GM12801 (cell line): ENCODE results near the gene SERPINA5.

Experiments used
- CTCF ChIP-seq: IDR thresholded peaks from one replicate; pipeline ENCODE4 v1.5.1; 2011; ENCODE audit warnings: control low read depth; ENCODE audit not compliant: insufficient read length; ENCODE audit errors: extremely low read depth

The SERPINA5 gene

GRCh38 chr14:94558842-94559241 lies 22.4 kb upstream of the SERPINA5 start:
- TF ChIP-seq CTCF, result no peak

- TF ChIP-seq CTCF, result no peak
These were observed 21.5 kb upstream of the SERPINA5 start for GRCh38 chr14:94559638-94560290.

GRCh38 chr14:94560291-94560665 lies 20.9 kb upstream of the SERPINA5 start:
- no peak for TF ChIP-seq CTCF

GRCh38 chr14:94560751-94561655 lies 20.2 kb upstream of the SERPINA5 start, which contains the start of gene SERPINA4:
SERPINA4 (plus strand) TSS chr14:94561442; CDS start chr14:94563483, 2,041 bp downstream.
- no peak for TF ChIP-seq CTCF

- TF ChIP-seq CTCF, result no peak
These were observed 19.6 kb upstream of the SERPINA5 start for GRCh38 chr14:94561656-94562010.

GRCh38 chr14:94562022-94562421 lies 19.2 kb upstream of the SERPINA5 start:
- TF ChIP-seq CTCF, result no peak

GRCh38 chr14:94562941-94563883 lies 18.0 kb upstream of the SERPINA5 start:
- TF ChIP-seq CTCF, result no peak
